Loucy (cell line): ENCODE measurements around the gene MYRIP.

Source experiments
- H2AFZ ChIP-seq: fragments of 200-600 bp; sonication (generic); 2 replicates; pipeline ENCODE4 v1.6.0; 2016; ENCODE audit warnings: antibody characterized with exemption, mild to moderate bottlenecking, low read length, moderate library complexity
- H3F3A ChIP-seq: fragments of 200-600 bp; 2 replicates; pipeline ENCODE4 v1.6.0; 2016; ENCODE audit warnings: antibody characterized with exemption, low read depth, mild to moderate bottlenecking
- H3K27me3 ChIP-seq: fragments of 200-600 bp; sonication (generic); 2 replicates; pipeline ENCODE4 v1.6.1; 2014; ENCODE audit warnings: low read length, mild to moderate bottlenecking; ENCODE audit not compliant: insufficient read depth, poor library complexity, severe bottlenecking
- H3K36me3 ChIP-seq: fragments of 200-600 bp; sonication (generic); 2 replicates; pipeline ENCODE4 v1.6.1; 2016; ENCODE audit warnings: low read length; ENCODE audit not compliant: insufficient read depth
- H3K4me1 ChIP-seq: fragments of 200-600 bp; sonication (generic); 2 replicates; pipeline ENCODE4 v1.5.1; 2014; ENCODE audit warnings: low read length, mild to moderate bottlenecking; ENCODE audit not compliant: insufficient read depth, poor library complexity, severe bottlenecking
- H3K4me2 ChIP-seq: fragments of 200-600 bp; sonication (generic); 2 replicates; pipeline ENCODE4 v1.6.0; 2014; ENCODE audit warnings: antibody characterized with exemption, low read length, low read depth, mild to moderate bottlenecking; ENCODE audit not compliant: poor library complexity, severe bottlenecking
- H3K4me3 ChIP-seq: fragments of 200-600 bp; sonication (generic); 2 replicates; pipeline ENCODE4 v1.5.1; 2014; ENCODE audit warnings: low read length, mild to moderate bottlenecking, mixed read lengths; ENCODE audit not compliant: poor library complexity, severe bottlenecking
- H3K79me2 ChIP-seq: fragments of 200-600 bp; sonication (generic); 2 replicates; pipeline ENCODE4 v1.6.1; 2014; ENCODE audit warnings: low read length; ENCODE audit not compliant: insufficient read depth
- H3K9ac ChIP-seq: fragments of 200-600 bp; sonication (generic); 2 replicates; pipeline ENCODE4 v1.6.0; 2014; ENCODE audit warnings: mild to moderate bottlenecking, low read depth, low read length, moderate library complexity; ENCODE audit not compliant: poor library complexity, severe bottlenecking
- H3K9me2 ChIP-seq: fragments of 200-600 bp; sonication (generic); replicated peaks from 2 replicates; pipeline ENCODE4 v1.6.1; 2016; ENCODE audit warnings: low read depth, low read length, mixed read lengths
- H3K9me3 ChIP-seq: fragments of 200-600 bp; sonication (generic); 2 replicates; pipeline ENCODE4 v1.6.1; 2014; ENCODE audit warnings: mild to moderate bottlenecking, antibody characterized with exemption, low read length, low read depth; ENCODE audit not compliant: insufficient read depth
- H4K20me1 ChIP-seq: fragments of 200-600 bp; sonication (generic); 2 replicates; pipeline ENCODE4 v1.6.0; 2014; ENCODE audit warnings: antibody characterized with exemption, low read length, mild to moderate bottlenecking; ENCODE audit not compliant: insufficient read depth, poor library complexity, severe bottlenecking
- EZH2phosphoT487 ChIP-seq: fragments of 200-600 bp; IDR thresholded peaks from 2 replicates; pipeline ENCODE4 v1.6.1; 2018; ENCODE audit warnings: antibody characterized with exemption, mild to moderate bottlenecking, moderate library complexity, borderline replicate concordance
- TF ChIP-seq, protein P1 (sequence below): fragments of 200-600 bp; sonication (generic); conservative IDR thresholded peaks from 2 replicates; pipeline ENCODE4 v1.5.1; 2014; ENCODE audit warnings: mild to moderate bottlenecking, antibody characterized with exemption, low read length

The MYRIP gene

DNA sequence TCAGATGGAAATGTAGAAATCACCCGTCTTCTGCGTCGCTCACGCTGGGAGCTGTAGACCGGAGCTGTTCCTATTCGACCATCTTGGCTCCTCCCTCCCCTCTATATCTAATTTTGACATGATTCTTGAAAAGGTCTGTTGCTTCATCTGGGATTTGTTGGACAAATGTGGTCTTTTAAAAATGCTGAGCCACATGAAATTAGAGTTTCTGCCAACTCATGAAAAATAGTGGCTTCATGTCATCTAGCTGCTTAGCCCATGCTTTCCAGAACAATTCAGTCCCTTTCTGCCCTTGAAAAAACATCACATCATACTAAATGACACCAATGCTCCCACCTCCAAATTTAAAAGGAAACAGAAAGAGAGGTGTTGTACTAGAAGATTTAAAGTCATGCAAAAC lies 351.5 kb downstream of the MYRIP start:
- Histone ChIP-seq H4K20me1 (no peaks in the 10 kb centered on the region), H2AFZ (no peak overlapping the region), H3K9ac (no peak overlapping the region), H3K4me2 (no peak overlapping the region), H3K4me1 (no peaks in the 10 kb centered on the region), H3K9me3 (no peaks in the 10 kb centered on the region), H3K4me3 (no peak overlapping the region), H3K36me3 (no peaks in the 10 kb centered on the region), H3F3A (no peaks in the 10 kb centered on the region), H3K79me2 (no peaks in the 10 kb centered on the region), H3K9me2 (no peaks in the 10 kb centered on the region), H3K27me3 (no peaks in the 10 kb centered on the region)
- TF ChIP-seq EZH2phosphoT487 = no peak

DNA sequence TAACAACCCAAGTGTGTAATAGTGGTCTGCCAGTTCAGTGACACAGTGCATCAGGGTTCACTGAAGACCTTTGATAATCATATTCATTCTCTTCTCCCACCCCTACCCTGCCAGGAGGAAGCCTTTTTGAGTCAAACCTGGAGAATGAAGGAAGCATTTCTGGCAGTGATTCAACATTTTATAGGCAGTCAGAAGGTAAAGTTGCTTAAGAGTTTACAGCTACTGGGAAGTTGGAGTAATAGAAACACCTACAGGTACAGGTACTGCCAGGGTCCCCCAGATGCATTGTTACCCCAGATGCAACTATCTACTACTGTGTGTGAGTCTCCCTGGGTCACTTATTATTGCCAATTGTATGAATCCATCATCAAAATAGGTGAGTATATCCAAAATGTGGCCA lies 353.2 kb downstream of the MYRIP start:
- H3K9me3 ChIP-seq = no peaks in the 10 kb centered on the region
- H3K4me1 ChIP-seq = no peaks in the 10 kb centered on the region
- TF ChIP-seq, protein P1, sequence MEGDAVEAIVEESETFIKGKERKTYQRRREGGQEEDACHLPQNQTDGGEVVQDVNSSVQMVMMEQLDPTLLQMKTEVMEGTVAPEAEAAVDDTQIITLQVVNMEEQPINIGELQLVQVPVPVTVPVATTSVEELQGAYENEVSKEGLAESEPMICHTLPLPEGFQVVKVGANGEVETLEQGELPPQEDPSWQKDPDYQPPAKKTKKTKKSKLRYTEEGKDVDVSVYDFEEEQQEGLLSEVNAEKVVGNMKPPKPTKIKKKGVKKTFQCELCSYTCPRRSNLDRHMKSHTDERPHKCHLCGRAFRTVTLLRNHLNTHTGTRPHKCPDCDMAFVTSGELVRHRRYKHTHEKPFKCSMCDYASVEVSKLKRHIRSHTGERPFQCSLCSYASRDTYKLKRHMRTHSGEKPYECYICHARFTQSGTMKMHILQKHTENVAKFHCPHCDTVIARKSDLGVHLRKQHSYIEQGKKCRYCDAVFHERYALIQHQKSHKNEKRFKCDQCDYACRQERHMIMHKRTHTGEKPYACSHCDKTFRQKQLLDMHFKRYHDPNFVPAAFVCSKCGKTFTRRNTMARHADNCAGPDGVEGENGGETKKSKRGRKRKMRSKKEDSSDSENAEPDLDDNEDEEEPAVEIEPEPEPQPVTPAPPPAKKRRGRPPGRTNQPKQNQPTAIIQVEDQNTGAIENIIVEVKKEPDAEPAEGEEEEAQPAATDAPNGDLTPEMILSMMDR = no peak
- no peak for TF ChIP-seq EZH2phosphoT487

DNA sequence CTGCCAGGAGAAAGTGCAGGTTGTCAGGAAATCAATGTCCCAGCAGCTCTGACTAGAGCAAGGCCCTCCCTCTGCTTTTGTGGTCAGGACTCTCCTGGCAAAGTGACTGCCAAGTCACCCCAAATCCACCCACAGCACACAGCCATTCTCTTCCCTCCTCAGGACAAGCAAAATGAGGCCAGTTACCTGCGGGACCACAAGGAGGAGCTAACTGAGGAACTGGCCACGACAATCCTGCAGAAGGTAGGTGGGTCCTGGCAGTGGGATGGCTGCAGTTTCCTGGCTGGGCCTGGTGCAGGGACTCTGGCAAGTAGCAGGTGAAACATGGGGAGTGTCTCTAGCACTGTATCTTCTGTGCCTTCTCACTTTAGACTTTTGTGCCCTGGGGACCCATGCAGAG lies 357.6 kb downstream of the MYRIP start:
- no peak overlapping the region for H3K4me3 ChIP-seq
- no peaks in the 10 kb centered on the region for H3F3A ChIP-seq
- no peaks in the 10 kb centered on the region for H4K20me1 ChIP-seq
- H3K36me3 ChIP-seq = no peaks in the 10 kb centered on the region
- no peak overlapping the region for H3K9ac ChIP-seq
- 0 out of 2 replicates have a peak overlapping the region, but pooled peaks have one; percentile 6 for H2AFZ ChIP-seq
- no peaks in the 10 kb centered on the region for H3K79me2 ChIP-seq
- no peaks in the 10 kb centered on the region for H3K9me2 ChIP-seq
- H3K27me3 ChIP-seq = no peaks in the 10 kb centered on the region
- H3K4me2 ChIP-seq = no peak overlapping the region
- H3K9me3 ChIP-seq = no peaks in the 10 kb centered on the region
- no peaks in the 10 kb centered on the region for H3K4me1 ChIP-seq
- TF ChIP-seq, protein P1 = no peak; the same call in 1 of the 2 replicates
- TF ChIP-seq EZH2phosphoT487 = no peak

More for the DNA sequence above, 353.2 kb downstream of the MYRIP start:
- Histone ChIP-seq H4K20me1 (no peaks in the 10 kb centered on the region), H3K9ac (no peak overlapping the region), H3K4me3 (no peak overlapping the region), H3K9me2 (no peaks in the 10 kb centered on the region), H3K27me3 (no peaks in the 10 kb centered on the region), H3K36me3 (no peaks in the 10 kb centered on the region), H3K79me2 (no peaks in the 10 kb centered on the region), H3F3A (no peaks in the 10 kb centered on the region), H2AFZ (no peak overlapping the region), H3K4me2 (no peak overlapping the region)

DNA sequence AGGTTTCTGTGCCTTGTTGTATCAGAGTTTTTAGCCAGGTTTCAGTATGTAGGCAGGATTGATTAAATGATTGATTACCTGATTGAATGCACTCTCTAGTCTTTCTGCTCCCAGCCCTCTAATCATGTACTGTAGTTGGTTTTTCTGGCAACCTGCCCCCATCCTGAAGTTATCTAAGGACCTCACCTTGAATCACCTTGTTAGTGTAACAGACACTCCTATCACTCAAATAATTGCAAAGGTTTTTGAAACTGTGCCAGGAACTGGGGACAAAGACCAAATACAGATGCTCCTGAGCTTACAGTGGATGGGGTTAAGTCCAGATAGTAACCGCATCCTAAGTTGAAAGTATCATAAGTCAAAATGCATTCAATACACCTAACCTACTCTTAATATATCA lies 358.5 kb downstream of the MYRIP start:
- Histone ChIP-seq H3K36me3 (no peaks in the 10 kb centered on the region), H2AFZ (no peak overlapping the region), H3K79me2 (no peaks in the 10 kb centered on the region), H3K9me2 (no peaks in the 10 kb centered on the region), H4K20me1 (no peaks in the 10 kb centered on the region), H3K9ac (no peak overlapping the region), H3K27me3 (no peaks in the 10 kb centered on the region), H3K4me3 (no peak overlapping the region), H3K4me1 (no peaks in the 10 kb centered on the region), H3K4me2 (no peak overlapping the region), H3K9me3 (no peaks in the 10 kb centered on the region), H3F3A (no peaks in the 10 kb centered on the region)
- no peak for TF ChIP-seq EZH2phosphoT487
- TF ChIP-seq, protein P1 = no peak
